Loucy (cell line): ENCODE measurements around the gene IL17RD.
A peak's percentile ranks its signal among the peaks of the same experiment; 100 is the strongest.

ENCODE experiments used
- H2AFZ ChIP-seq: fragments of 200-600 bp; sonication (generic); 2 replicates; pipeline ENCODE4 v1.6.0; 2016; ENCODE audit warnings: antibody characterized with exemption, mild to moderate bottlenecking, low read length, moderate library complexity
- H3F3A ChIP-seq: fragments of 200-600 bp; 2 replicates; pipeline ENCODE4 v1.6.0; 2016; ENCODE audit warnings: antibody characterized with exemption, low read depth, mild to moderate bottlenecking
- H3K27me3 ChIP-seq: fragments of 200-600 bp; sonication (generic); 2 replicates; pipeline ENCODE4 v1.6.1; 2014; ENCODE audit warnings: low read length, mild to moderate bottlenecking; ENCODE audit not compliant: insufficient read depth, poor library complexity, severe bottlenecking
- H3K36me3 ChIP-seq: fragments of 200-600 bp; sonication (generic); 2 replicates; pipeline ENCODE4 v1.6.1; 2016; ENCODE audit warnings: low read length; ENCODE audit not compliant: insufficient read depth
- H3K4me1 ChIP-seq: fragments of 200-600 bp; sonication (generic); 2 replicates; pipeline ENCODE4 v1.5.1; 2014; ENCODE audit warnings: low read length, mild to moderate bottlenecking; ENCODE audit not compliant: insufficient read depth, poor library complexity, severe bottlenecking
- H3K4me2 ChIP-seq: fragments of 200-600 bp; sonication (generic); 2 replicates; pipeline ENCODE4 v1.6.0; 2014; ENCODE audit warnings: antibody characterized with exemption, low read length, low read depth, mild to moderate bottlenecking; ENCODE audit not compliant: poor library complexity, severe bottlenecking
- H3K4me3 ChIP-seq: fragments of 200-600 bp; sonication (generic); 2 replicates; pipeline ENCODE4 v1.5.1; 2014; ENCODE audit warnings: low read length, mild to moderate bottlenecking, mixed read lengths; ENCODE audit not compliant: poor library complexity, severe bottlenecking
- H3K79me2 ChIP-seq: fragments of 200-600 bp; sonication (generic); 2 replicates; pipeline ENCODE4 v1.6.1; 2014; ENCODE audit warnings: low read length; ENCODE audit not compliant: insufficient read depth
- H3K9ac ChIP-seq: fragments of 200-600 bp; sonication (generic); 2 replicates; pipeline ENCODE4 v1.6.0; 2014; ENCODE audit warnings: mild to moderate bottlenecking, low read depth, low read length, moderate library complexity; ENCODE audit not compliant: poor library complexity, severe bottlenecking
- H3K9me2 ChIP-seq: fragments of 200-600 bp; sonication (generic); replicated peaks from 2 replicates; pipeline ENCODE4 v1.6.1; 2016; ENCODE audit warnings: low read depth, low read length, mixed read lengths
- H3K9me3 ChIP-seq: fragments of 200-600 bp; sonication (generic); 2 replicates; pipeline ENCODE4 v1.6.1; 2014; ENCODE audit warnings: mild to moderate bottlenecking, antibody characterized with exemption, low read length, low read depth; ENCODE audit not compliant: insufficient read depth
- H4K20me1 ChIP-seq: fragments of 200-600 bp; sonication (generic); 2 replicates; pipeline ENCODE4 v1.6.0; 2014; ENCODE audit warnings: antibody characterized with exemption, low read length, mild to moderate bottlenecking; ENCODE audit not compliant: insufficient read depth, poor library complexity, severe bottlenecking
- CTCF ChIP-seq: fragments of 200-600 bp; sonication (generic); conservative IDR thresholded peaks from 2 replicates; pipeline ENCODE4 v1.5.1; 2014; ENCODE audit warnings: mild to moderate bottlenecking, antibody characterized with exemption, low read length
- EZH2phosphoT487 ChIP-seq: fragments of 200-600 bp; IDR thresholded peaks from 2 replicates; pipeline ENCODE4 v1.6.1; 2018; ENCODE audit warnings: antibody characterized with exemption, mild to moderate bottlenecking, moderate library complexity, borderline replicate concordance

The IL17RD gene

GRCh38 chr3:57064001-57064400 lies 101.2 kb downstream of the IL17RD start:
- peaks cover 4% of the 10 kb centered on the region; the same call in 1 of the 2 replicates for H3K79me2 ChIP-seq
- H4K20me1 ChIP-seq, result no peaks in the 10 kb centered on the region
- peak overlapping the region; percentile 63 for H3K4me2 ChIP-seq
- H3K9me2 ChIP-seq, result no peaks in the 10 kb centered on the region
- no peaks in the 10 kb centered on the region for H3K9me3 ChIP-seq
- peak overlapping the region; percentile 65 for H3K9ac ChIP-seq
- peaks cover 7% of the 10 kb centered on the region; the same call in 1 of the 2 replicates for H3F3A ChIP-seq
- no peak for TF ChIP-seq EZH2phosphoT487
- peak overlapping the region; percentile 57 for H3K4me3 ChIP-seq
- H2AFZ ChIP-seq, result no peak overlapping the region
- H3K4me1 ChIP-seq, result peaks cover 71% of the 10 kb centered on the region
- H3K36me3 ChIP-seq, result no peaks in the 10 kb centered on the region
- no peaks in the 10 kb centered on the region for H3K27me3 ChIP-seq

- Histone ChIP-seq H3K9me2 (no peaks in the 10 kb centered on the region), H3K4me2 (peak overlapping the region; percentile 63), H2AFZ (peak overlapping the region; percentile 49; the same call in 1 of the 2 replicates), H4K20me1 (no peaks in the 10 kb centered on the region), H3K9ac (peak overlapping the region; percentile 65), H3K36me3 (no peaks in the 10 kb centered on the region), H3K9me3 (no peaks in the 10 kb centered on the region), H3K4me3 (peak overlapping the region; percentile 57), H3K79me2 (peaks cover 4% of the 10 kb centered on the region; the same call in 1 of the 2 replicates), H3K27me3 (no peaks in the 10 kb centered on the region), H3K4me1 (peaks cover 66% of the 10 kb centered on the region), H3F3A (0 out of 2 replicates have a peak, but pooled peaks cover 3% of the 10 kb centered on the region)
- TF ChIP-seq CTCF (no peak), EZH2phosphoT487 (no peak)
Observed at GRCh38 chr3:57063032-57063431, 102.1 kb downstream of the IL17RD start.

- H3F3A ChIP-seq, result no peaks in the 10 kb centered on the region
- H3K4me3 ChIP-seq, result no peak overlapping the region
- H3K4me1 ChIP-seq, result peaks cover 71% of the 10 kb centered on the region
- H3K27me3 ChIP-seq, result no peaks in the 10 kb centered on the region
- H4K20me1 ChIP-seq, result no peaks in the 10 kb centered on the region
- H2AFZ ChIP-seq, result peak overlapping the region; percentile 27
- no peak overlapping the region for H3K4me2 ChIP-seq
- no peaks in the 10 kb centered on the region for H3K9me3 ChIP-seq
- peaks cover 4% of the 10 kb centered on the region; the same call in 1 of the 2 replicates for H3K79me2 ChIP-seq
- H3K9ac ChIP-seq, result peak overlapping the region; percentile 65
- no peaks in the 10 kb centered on the region for H3K9me2 ChIP-seq
- no peaks in the 10 kb centered on the region for H3K36me3 ChIP-seq
- TF ChIP-seq EZH2phosphoT487, result no peak
- TF ChIP-seq CTCF, result no peak
Observed at GRCh38 chr3:57062101-57062631, 103.0 kb downstream of the IL17RD start.

GRCh38 chr3:57061556-57061955 lies 103.6 kb downstream of the IL17RD start:
- Histone ChIP-seq H3K9me2 (no peaks in the 10 kb centered on the region), H3K9me3 (no peaks in the 10 kb centered on the region), H3K4me2 (no peak overlapping the region), H3K36me3 (no peaks in the 10 kb centered on the region), H3F3A (no peaks in the 10 kb centered on the region), H2AFZ (no peak overlapping the region), H3K9ac (no peak overlapping the region), H3K79me2 (peaks cover 4% of the 10 kb centered on the region; the same call in 1 of the 2 replicates), H4K20me1 (no peaks in the 10 kb centered on the region), H3K4me3 (no peak overlapping the region), H3K27me3 (no peaks in the 10 kb centered on the region), H3K4me1 (peaks cover 77% of the 10 kb centered on the region)
- no peak for TF ChIP-seq EZH2phosphoT487
- no peak for TF ChIP-seq CTCF
